B cell (primary cell): ENCODE measurements around the gene PTPN1. TPM values are rescaled to one million over a fixed set of nuclear protein-coding genes. Genes with fewer than 3 reads are reported as not detected.

ENCODE experiments used
- ATAC-seq: fragments of 200-7000 bp; cut with Tn5 transposase; one replicate; pipeline ENCODE4 v1.10.0; 2021; ENCODE audit warnings: low read depth, mild to moderate bottlenecking, moderate number of reproducible peaks, moderate library complexity
- CTCF ChIA-PET: fragments of 350-600 bp; sonication (Branson Sonifier 250); formaldehyde crosslinking; loops from one replicate; lab custom pipeline; 2021; ENCODE audit warnings: antibody characterized with exemption, inconsistent platforms; lab: Charles Lee
- POLR2A ChIA-PET: fragments of 350-600 bp; sonication (Branson Sonifier 250); formaldehyde crosslinking; loops from one replicate; lab custom pipeline; 2021; ENCODE audit warnings: antibody characterized with exemption; lab: Charles Lee
- DNase-seq: peaks from one replicate; pipeline ENCODE4 v3.0.0; 2013
- H2AFZ ChIP-seq: 2 replicates; pipeline ENCODE4 v1.6.1; 2012; ENCODE audit warnings: mild to moderate bottlenecking, low read depth, low read length; ENCODE audit not compliant: insufficient read depth, poor library complexity, severe bottlenecking
- H3K27ac ChIP-seq, 2 donors: 1 replicate in 1 of 2; 2 replicates in 1 of 2; pipeline ENCODE4 v1.5.1; 2012 to 2013; ENCODE audit warnings: low read length in 2 of 2, mild to moderate bottlenecking in 2 of 2, moderate library complexity in 1 of 2
- H3K27me3 ChIP-seq, 4 experiments: fragments of 200-600 bp in 1 of 4; sonication (generic) in 1 of 4; replicated peaks in 1 of 4; 1 replicate in 2 of 4; 2 replicates in 2 of 4; pipeline versions ENCODE4 v1.6.1 to v1.7.0; 2013 to 2016; ENCODE audit warnings: low read length in 3 of 4, mild to moderate bottlenecking in 2 of 4, mixed read lengths in 1 of 4, moderate library complexity in 1 of 4; ENCODE audit not compliant: insufficient read depth in 4 of 4, control insufficient read depth in 3 of 4; ENCODE audit errors: control extremely low read depth in 1 of 4
- H3K36me3 ChIP-seq, 2 experiments: replicated peaks in 1 of 2; 1 replicate in 1 of 2; 2 replicates in 1 of 2; pipeline versions ENCODE4 v1.6.1 to v1.7.1; 2013; ENCODE audit warnings: low read length in 1 of 2; ENCODE audit not compliant: insufficient read depth in 2 of 2, control insufficient read depth in 1 of 2; ENCODE audit errors: control extremely low read depth in 1 of 2, extremely low read depth in 1 of 2
- H3K4me1 ChIP-seq, 2 donors: fragments of 200-600 bp in 1 of 2; sonication (generic) in 1 of 2; 1 replicate in 1 of 2; 2 replicates in 1 of 2; pipeline versions ENCODE4 v1.5.1 to v1.6.1; 2013 to 2017; ENCODE audit warnings: low read length in 2 of 2; ENCODE audit not compliant: control insufficient read depth in 2 of 2, insufficient read depth in 2 of 2
- H3K4me2 ChIP-seq: replicated peaks from 2 replicates; pipeline ENCODE3; 2012; ENCODE audit warnings: mild to moderate bottlenecking, low read depth, low read length; ENCODE audit not compliant: poor library complexity, severe bottlenecking
- H3K4me3 ChIP-seq, 5 experiments: fragments of 200-600 bp in 1 of 5; sonication (generic) in 1 of 5; 1 replicate in 3 of 5; 2 replicates in 2 of 5; pipeline versions ENCODE4 v1.5.1 to v1.7.0; 2011 to 2016; ENCODE audit warnings: low read length in 4 of 5, mild to moderate bottlenecking in 4 of 5, low read depth in 2 of 5, control low read depth in 1 of 5, moderate library complexity in 1 of 5; ENCODE audit not compliant: insufficient read depth in 1 of 5; ENCODE audit errors: control extremely low read depth in 1 of 5, extremely low read depth in 1 of 5
- H3K79me2 ChIP-seq: fragments of 200-600 bp; sonication (generic); one replicate; pipeline ENCODE4 v1.6.0; 2016; ENCODE audit warnings: low read length; ENCODE audit not compliant: control insufficient read depth, insufficient read depth
- H3K9ac ChIP-seq: fragments of 200-600 bp; sonication (generic); 2 replicates; pipeline ENCODE4 v1.6.1; 2017; ENCODE audit warnings: mild to moderate bottlenecking, low read length, moderate library complexity
- H3K9me3 ChIP-seq, 3 donors: one replicate each; pipeline versions ENCODE4 v1.6.1 to v1.7.1; 2013; ENCODE audit warnings: low read length in 2 of 3; ENCODE audit not compliant: control insufficient read depth in 2 of 3, insufficient read depth in 1 of 3; ENCODE audit errors: control extremely low read depth in 1 of 3
- H4K20me1 ChIP-seq: 2 replicates; pipeline ENCODE4 v1.6.0; 2012; ENCODE audit warnings: mild to moderate bottlenecking, low read length; ENCODE audit not compliant: insufficient read depth, control insufficient read depth, poor library complexity, severe bottlenecking
- H3K27ac Mint-ChIP-seq: one replicate; pipeline ENCODE4 v1.8.0; 2021; ENCODE audit warnings: mixed read lengths
- H3K27me3 Mint-ChIP-seq: one replicate; pipeline ENCODE4 v1.8.0; 2021; ENCODE audit warnings: mixed read lengths
- H3K4me1 Mint-ChIP-seq: one replicate; pipeline ENCODE4 v1.8.0; 2021; ENCODE audit warnings: mixed read lengths
- H3K4me3 Mint-ChIP-seq: one replicate; pipeline ENCODE4 v1.8.0; 2021; ENCODE audit warnings: mixed read lengths
- H3K9me3 Mint-ChIP-seq: one replicate; pipeline ENCODE4 v1.8.0; 2022; ENCODE audit warnings: mixed read lengths; ENCODE audit not compliant: insufficient read depth
- EZH2 ChIP-seq: IDR thresholded peaks from 2 replicates; pipeline ENCODE4 v1.6.1; 2012; ENCODE audit warnings: borderline replicate concordance, low read depth, mild to moderate bottlenecking, moderate library complexity, low read length; ENCODE audit not compliant: insufficient read depth, poor library complexity, severe bottlenecking
- WGBS: methylation state at CpG from one replicate; pipeline ENCODE4 v1.1.5; 2013; ENCODE audit warnings: missing lambda C conversion rate; ENCODE audit not compliant: insufficient coverage; 5-methylcytosine and 5-hydroxymethylcytosine counted together
- intact Hi-C: fragments of 100-400 bp; cut with micrococcal nuclease; formaldehyde crosslinking; loops from one replicate; pipeline ENCODE4 v1.10.0; 2022
- polyA plus RNA-seq: library from polyadenylated mRNA; depleted of rRNA; stranded (reverse); fragments of >200 nt; gene quantifications from 2 replicates; pipeline ENCODE4 v1.2.3, GENCODE V29; 2012
- total RNA-seq, 2 donors: library from RNA; stranded (reverse); fragments of 120-200 nt in 1 of 2; gene quantifications; 1 replicate in 1 of 2; 2 replicates in 1 of 2; pipeline versions ENCODE4 v1.2.3 to v1.2.4, GENCODE V29; 2013 to 2022
- TF ChIP-seq, protein P1 (sequence below): fragments of 200-600 bp; IDR thresholded peaks from one replicate; pipeline ENCODE4 v1.8.0; 2022; ENCODE audit warnings: antibody characterized with exemption, mild to moderate bottlenecking

PTPN1 gene
- total and polyA plus RNA-seq, 2 donors (not counting 1 experiment from before 2014, with no cell fraction given), result 77.4 to 134 TPM

- H3K36me3 ChIP-seq, result peaks cover 4 to 84% of the 10 kb centered on the region in 2 experiments
- no peaks in the 10 kb centered on the region for H3K27me3 Mint-ChIP-seq
Observed at GRCh38 chr20:50569864-50570836, 60.0 kb downstream of the PTPN1 start.

More at GRCh38 chr20:50569864-50570836, 60.0 kb downstream of the PTPN1 start:
- H3K79me2 ChIP-seq, result peaks cover 94% of the 10 kb centered on the region
- no peaks in the 10 kb centered on the region for H3K27me3 ChIP-seq
- intact Hi-C loops, result loop anchor here (1.0 to 5.0 kb wide), 4 partner anchors 60 to 108 kb away; partner anchors contain the start of gene PTPN1
- H3K9me3 ChIP-seq, result no peaks in the 10 kb centered on the region
- 85% methylated on average over 8 of the region's 14 CpGs for WGBS
- peaks cover 96% of the 10 kb centered on the region for H4K20me1 ChIP-seq
- H2AFZ ChIP-seq, result no peak overlapping the region
- ChIA-PET POLR2A (interaction anchor here (0.7 to 1.4 kb wide), 3 partner anchors 19 to 59 kb away, joined by 3 read pairs; no protein-coding TSS in a partner anchor), CTCF (interaction anchor here (0.6 to 16.9 kb wide), 27 partner anchors 8 to 385 kb away, joined by 3 to 292 read pairs (median 6); partner anchors contain the start of genes CEBPB and PTPN1)
- peak overlapping the region; percentile 24 to 83 for H3K27ac ChIP-seq
- Mint-ChIP-seq H3K4me1 (peaks cover 71% of the 10 kb centered on the region), H3K9me3 (no peaks in the 10 kb centered on the region), H3K27ac (peak overlapping the region; percentile 89), H3K4me3 (peak overlapping the region; percentile 36)
- TF ChIP-seq, protein P1, sequence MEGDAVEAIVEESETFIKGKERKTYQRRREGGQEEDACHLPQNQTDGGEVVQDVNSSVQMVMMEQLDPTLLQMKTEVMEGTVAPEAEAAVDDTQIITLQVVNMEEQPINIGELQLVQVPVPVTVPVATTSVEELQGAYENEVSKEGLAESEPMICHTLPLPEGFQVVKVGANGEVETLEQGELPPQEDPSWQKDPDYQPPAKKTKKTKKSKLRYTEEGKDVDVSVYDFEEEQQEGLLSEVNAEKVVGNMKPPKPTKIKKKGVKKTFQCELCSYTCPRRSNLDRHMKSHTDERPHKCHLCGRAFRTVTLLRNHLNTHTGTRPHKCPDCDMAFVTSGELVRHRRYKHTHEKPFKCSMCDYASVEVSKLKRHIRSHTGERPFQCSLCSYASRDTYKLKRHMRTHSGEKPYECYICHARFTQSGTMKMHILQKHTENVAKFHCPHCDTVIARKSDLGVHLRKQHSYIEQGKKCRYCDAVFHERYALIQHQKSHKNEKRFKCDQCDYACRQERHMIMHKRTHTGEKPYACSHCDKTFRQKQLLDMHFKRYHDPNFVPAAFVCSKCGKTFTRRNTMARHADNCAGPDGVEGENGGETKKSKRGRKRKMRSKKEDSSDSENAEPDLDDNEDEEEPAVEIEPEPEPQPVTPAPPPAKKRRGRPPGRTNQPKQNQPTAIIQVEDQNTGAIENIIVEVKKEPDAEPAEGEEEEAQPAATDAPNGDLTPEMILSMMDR, result peak; percentile 54
- no peak for TF ChIP-seq EZH2
- peak overlapping the region; percentile 39 for H3K4me2 ChIP-seq
- peaks cover 26 to 38% of the 10 kb centered on the region in 2 donors for H3K4me1 ChIP-seq
- DNase-seq (peak; percentile 71), ATAC-seq (peak; percentile 87)
- H3K9ac ChIP-seq, result no peak overlapping the region
- H3K4me3 ChIP-seq, result no peak overlapping the region
